Neuronal stem cell (in vitro differentiated cells): ENCODE data around the gene CPO. TPM values are rescaled to one million over a fixed set of nuclear protein-coding genes. Genes with fewer than 3 reads are reported as not detected.

Experiments
- DNase-seq: peaks from one replicate; pipeline ENCODE4 v3.0.0-alpha.2; 2013; ENCODE audit warnings: low spot score
- H2AFZ ChIP-seq: one replicate; pipeline ENCODE4 v1.6.1; 2013; ENCODE audit warnings: mild to moderate bottlenecking, low read length, inconsistent platforms
- H2AK5ac ChIP-seq: 2 replicates; pipeline ENCODE4 v1.6.1; 2013; ENCODE audit warnings: low read depth, mild to moderate bottlenecking, inconsistent platforms, low read length, moderate library complexity, mixed read lengths
- H2BK120ac ChIP-seq: 2 replicates; pipeline ENCODE4 v1.6.1; 2013; ENCODE audit warnings: low read depth, mild to moderate bottlenecking, inconsistent platforms, low read length, moderate library complexity, mixed read lengths
- H2BK12ac ChIP-seq: one replicate; pipeline ENCODE4 v1.6.1; 2013; ENCODE audit warnings: low read length, inconsistent platforms
- H2BK15ac ChIP-seq: 2 replicates; pipeline ENCODE4 v1.6.1; 2013; ENCODE audit warnings: mild to moderate bottlenecking, low read length, inconsistent platforms, mixed read lengths
- H2BK5ac ChIP-seq: one replicate; pipeline ENCODE4 v1.6.1; 2013; ENCODE audit warnings: inconsistent platforms, mild to moderate bottlenecking, low read length, moderate library complexity
- H3K14ac ChIP-seq: one replicate; pipeline ENCODE4 v1.6.1; 2013; ENCODE audit warnings: low read length, inconsistent platforms
- H3K18ac ChIP-seq: 2 replicates; pipeline ENCODE4 v1.6.1; 2013; ENCODE audit warnings: low read length, inconsistent platforms
- H3K23ac ChIP-seq: 2 replicates; pipeline ENCODE4 v1.6.1; 2013; ENCODE audit warnings: low read depth, mild to moderate bottlenecking, mixed read lengths, low read length, inconsistent platforms; ENCODE audit not compliant: poor library complexity
- H3K27ac ChIP-seq: replicated peaks from 3 replicates; pipeline ENCODE4 v1.5.1; 2013; ENCODE audit warnings: low read length, inconsistent platforms
- H3K27me3 ChIP-seq, 3 experiments: 2 replicates each; pipeline ENCODE4 v1.6.1; 2013; ENCODE audit warnings: low read length in 3 of 3, mild to moderate bottlenecking in 2 of 3, inconsistent platforms in 1 of 3, low read depth in 1 of 3, mixed read lengths in 1 of 3, moderate library complexity in 1 of 3; ENCODE audit not compliant: control insufficient read depth in 3 of 3, insufficient read depth in 3 of 3
- H3K36me3 ChIP-seq, 2 donors: replicated peaks in 1 of 2; 2 replicates each; pipeline ENCODE4 v1.6.1; 2013; ENCODE audit warnings: low read length in 2 of 2; ENCODE audit not compliant: control insufficient read depth in 2 of 2, insufficient read depth in 2 of 2
- H3K4ac ChIP-seq: 2 replicates; pipeline ENCODE4 v1.6.1; 2013; ENCODE audit warnings: inconsistent platforms, mild to moderate bottlenecking, low read length, moderate library complexity
- H3K4me1 ChIP-seq, 2 donors: 1 replicate in 1 of 2; 2 replicates in 1 of 2; pipeline ENCODE4 v1.6.1; 2013; ENCODE audit warnings: low read length in 2 of 2, low read depth in 1 of 2; ENCODE audit not compliant: control insufficient read depth in 2 of 2, insufficient read depth in 1 of 2
- H3K4me2 ChIP-seq: one replicate; pipeline ENCODE4 v1.6.1; 2013; ENCODE audit warnings: mild to moderate bottlenecking, low read length, inconsistent platforms; ENCODE audit not compliant: insufficient read depth, poor library complexity, severe bottlenecking
- H3K4me3 ChIP-seq, 2 donors: 2 replicates each; pipeline ENCODE4 v1.5.1; 2013; ENCODE audit warnings: low read length in 2 of 2, mild to moderate bottlenecking in 2 of 2, inconsistent platforms in 1 of 2, moderate library complexity in 1 of 2
- H3K79me1 ChIP-seq: one replicate; pipeline ENCODE4 v1.6.1; 2013; ENCODE audit warnings: low read depth, mild to moderate bottlenecking, inconsistent platforms, low read length, moderate library complexity
- H3K9ac ChIP-seq: one replicate; pipeline ENCODE4 v1.6.1; 2013; ENCODE audit warnings: mild to moderate bottlenecking, low read depth, low read length, inconsistent platforms; ENCODE audit not compliant: poor library complexity
- H3K9me3 ChIP-seq, 2 donors: replicated peaks in 1 of 2; 2 replicates each; pipeline versions ENCODE3 to v1.6.1; 2013; ENCODE audit warnings: low read length in 2 of 2, mild to moderate bottlenecking in 2 of 2, inconsistent platforms in 1 of 2, low read depth in 1 of 2, mixed read lengths in 1 of 2, moderate library complexity in 1 of 2; ENCODE audit not compliant: control insufficient read depth in 2 of 2, insufficient read depth in 1 of 2
- H4K8ac ChIP-seq: one replicate; pipeline ENCODE4 v1.6.1; 2013; ENCODE audit warnings: low read depth, mild to moderate bottlenecking, inconsistent platforms, low read length, moderate library complexity
- H4K91ac ChIP-seq: one replicate; pipeline ENCODE4 v1.6.1; 2013; ENCODE audit warnings: low read length, low read depth, mild to moderate bottlenecking, inconsistent platforms; ENCODE audit not compliant: poor library complexity
- WGBS, 2 donors: extraction: QIAGEN DNeasy Blood & Tissue Kit; methylation state at CpG; one replicate each; pipeline ENCODE4 v1.1.7; 2013; ENCODE audit warnings: missing lambda C conversion rate in 2 of 2, mixed read lengths in 1 of 2; ENCODE audit not compliant: insufficient read length in 2 of 2, insufficient replicate concordance in 1 of 2; ENCODE audit errors: extremely low coverage in 2 of 2; 5-methylcytosine and 5-hydroxymethylcytosine counted together
- polyA plus RNA-seq, 2 experiments: library from polyadenylated mRNA; stranded (reverse); fragments of 200-250 nt; gene quantifications; one replicate each; pipeline ENCODE4 v1.2.3, GENCODE V29; 2013

CPO gene, protein sequence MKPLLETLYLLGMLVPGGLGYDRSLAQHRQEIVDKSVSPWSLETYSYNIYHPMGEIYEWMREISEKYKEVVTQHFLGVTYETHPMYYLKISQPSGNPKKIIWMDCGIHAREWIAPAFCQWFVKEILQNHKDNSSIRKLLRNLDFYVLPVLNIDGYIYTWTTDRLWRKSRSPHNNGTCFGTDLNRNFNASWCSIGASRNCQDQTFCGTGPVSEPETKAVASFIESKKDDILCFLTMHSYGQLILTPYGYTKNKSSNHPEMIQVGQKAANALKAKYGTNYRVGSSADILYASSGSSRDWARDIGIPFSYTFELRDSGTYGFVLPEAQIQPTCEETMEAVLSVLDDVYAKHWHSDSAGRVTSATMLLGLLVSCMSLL
- not detected for polyA plus RNA-seq (2013, experiment 1 of 2)
- polyA plus RNA-seq (2013, experiment 2 of 2): 0.07 TPM

DNA sequence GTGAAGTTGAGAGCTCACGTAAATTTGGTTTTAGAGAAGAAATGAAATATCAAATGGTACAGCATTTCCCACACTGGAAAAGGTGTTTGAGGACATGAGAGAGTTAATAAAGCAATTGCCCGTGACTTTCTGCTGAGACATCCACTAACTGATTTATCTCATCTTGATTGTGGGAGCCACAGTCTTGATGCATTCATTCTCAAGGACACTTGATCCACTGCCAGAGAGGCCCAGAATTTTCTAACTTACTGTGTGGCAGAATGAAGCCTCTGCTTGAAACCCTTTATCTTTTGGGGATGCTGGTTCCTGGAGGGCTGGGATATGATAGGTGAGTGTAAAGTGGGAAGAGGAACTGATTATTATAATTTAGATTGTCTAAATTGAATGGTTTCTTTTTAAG lies at the start of gene CPO:
TSS of gene CPO (plus strand) at position 179 of the 400 bp plus-strand sequence. CDS start at position 261, 82 bp downstream.
- Histone ChIP-seq H3K14ac (no peak within 1 kb of the TSS), H3K27me3 (peaks cover 0 to 20% (median 0%) of the 10 kb centered on the region in 3 experiments), H3K4me3 (no peak within 1 kb of the TSS), H3K23ac (no peak within 1 kb of the TSS), H2AK5ac (no peak within 1 kb of the TSS), H2AFZ (no peak within 1 kb of the TSS), H2BK120ac (no peak within 1 kb of the TSS), H3K9me3 (no peaks in the 10 kb centered on the region), H3K79me1 (no peaks in the 10 kb centered on the region), H2BK15ac (no peak within 1 kb of the TSS), H3K9ac (no peak within 1 kb of the TSS), H3K4ac (no peak within 1 kb of the TSS), H3K27ac (no peak within 1 kb of the TSS), H3K4me1 (no peaks in the 10 kb centered on the region), H3K36me3 (no peaks in the 10 kb centered on the region), H2BK12ac (no peak within 1 kb of the TSS), H2BK5ac (no peak within 1 kb of the TSS), H3K18ac (no peak within 1 kb of the TSS), H4K8ac (no peak within 1 kb of the TSS), H3K4me2 (no peak within 1 kb of the TSS), H4K91ac (no peak within 1 kb of the TSS)
- no CpG with 5 or more reads among the region's 2 CpGs for WGBS, 2 donors
- DNase-seq: no peak

DNA sequence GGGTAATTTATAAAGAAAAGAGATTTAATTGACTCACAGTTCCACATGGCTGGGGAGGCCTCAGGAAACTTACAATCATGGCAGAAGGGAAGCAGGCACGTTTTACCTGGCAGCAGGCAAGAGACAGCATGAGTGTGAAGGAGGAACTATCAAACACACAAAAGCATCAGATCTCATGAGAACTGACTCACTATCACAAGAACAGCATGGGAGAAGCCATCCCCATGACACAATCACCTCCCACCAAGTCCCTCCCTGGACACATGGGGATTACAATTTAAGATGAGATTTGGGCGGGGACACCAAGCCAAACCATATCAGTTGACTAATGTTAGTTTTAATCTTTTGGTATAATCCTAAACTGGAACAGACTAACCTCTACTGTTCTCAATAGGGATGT lies 49.1 kb upstream of the CPO start:
- H2AFZ ChIP-seq: no peak overlapping the region
- WGBS, 2 donors: no CpG with 5 or more reads among the region's 2 CpGs

DNA sequence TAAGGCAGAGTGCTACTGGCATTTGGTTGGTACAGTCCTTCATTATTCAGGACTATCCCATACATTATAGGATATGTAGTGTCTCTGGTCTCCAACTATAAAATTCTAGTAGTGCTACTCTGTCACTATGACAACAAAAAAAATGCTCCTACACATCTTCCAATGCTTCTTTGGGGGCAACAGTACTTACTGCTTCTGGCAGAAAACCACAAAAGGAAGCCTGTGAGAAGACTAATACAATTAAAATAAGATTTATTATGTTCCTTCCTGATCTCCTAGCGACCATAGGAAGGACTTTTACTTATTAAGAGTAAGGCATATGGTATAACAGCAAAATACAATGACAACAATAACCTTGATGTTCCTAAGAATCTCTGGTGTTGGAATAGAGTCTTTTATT lies 48.4 kb upstream of the CPO start:
- Histone ChIP-seq H3K9me3 (no peaks in the 10 kb centered on the region), H3K4ac (no peak overlapping the region), H3K36me3 (no peaks in the 10 kb centered on the region), H4K91ac (no peak overlapping the region), H2BK120ac (no peak overlapping the region), H2BK12ac (no peak overlapping the region), H3K27me3 (no peaks in the 10 kb centered on the region), H3K23ac (no peak overlapping the region), H2AFZ (no peak overlapping the region), H3K27ac (no peak overlapping the region), H3K14ac (no peak overlapping the region), H4K8ac (no peak overlapping the region), H2BK15ac (no peak overlapping the region), H3K4me3 (no peak overlapping the region), H3K79me1 (no peaks in the 10 kb centered on the region), H3K4me1 (peaks cover 0 to 2% of the 10 kb centered on the region in 2 donors), H3K4me2 (no peak overlapping the region), H3K9ac (no peak overlapping the region), H2AK5ac (no peak overlapping the region), H3K18ac (no peak overlapping the region), H2BK5ac (no peak overlapping the region)
- no peak for DNase-seq
- WGBS, 2 donors: no CpG with 5 or more reads among the region's 1 CpG

More for the DNA sequence above, 49.1 kb upstream of the CPO start:
- Histone ChIP-seq H2BK5ac (no peak overlapping the region), H2BK12ac (no peak overlapping the region), H2BK15ac (no peak overlapping the region), H3K4me2 (no peak overlapping the region), H3K27ac (no peak overlapping the region), H4K8ac (no peak overlapping the region), H2AK5ac (no peak overlapping the region), H4K91ac (no peak overlapping the region), H3K36me3 (no peaks in the 10 kb centered on the region), H3K27me3 (no peaks in the 10 kb centered on the region), H3K23ac (no peak overlapping the region), H2BK120ac (no peak overlapping the region), H3K4me1 (peaks cover 0 to 2% of the 10 kb centered on the region in 2 donors), H3K4ac (no peak overlapping the region), H3K18ac (no peak overlapping the region), H3K9me3 (no peaks in the 10 kb centered on the region), H3K4me3 (no peak overlapping the region), H3K79me1 (no peaks in the 10 kb centered on the region), H3K9ac (no peak overlapping the region), H3K14ac (no peak overlapping the region)
- no peak for DNase-seq

DNA sequence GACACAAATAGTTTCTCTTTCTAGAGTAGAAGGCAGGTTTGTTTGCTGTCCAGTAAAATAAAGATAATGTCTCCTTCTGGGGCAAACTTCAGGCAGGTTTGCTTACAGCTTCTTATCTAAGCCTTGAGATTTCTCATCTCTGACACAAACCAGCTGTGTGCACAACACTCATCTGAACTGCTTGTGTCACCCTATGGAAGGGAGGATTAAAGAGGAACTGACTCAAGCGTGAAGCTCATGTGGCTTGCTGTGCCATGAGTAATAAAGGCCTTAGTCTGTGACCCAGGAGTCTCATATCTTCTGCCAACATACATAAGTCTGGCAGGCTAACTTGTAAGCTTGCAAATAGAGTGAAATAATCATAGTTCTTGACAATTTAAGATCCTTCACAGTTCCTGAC lies 24.2 kb upstream of the CPO start:
- Histone ChIP-seq H2BK5ac (no peak overlapping the region), H2AK5ac (no peak overlapping the region), H3K14ac (no peak overlapping the region), H3K18ac (no peak overlapping the region), H3K9ac (no peak overlapping the region), H4K91ac (no peak overlapping the region), H2BK120ac (no peak overlapping the region), H3K4me2 (no peak overlapping the region), H3K36me3 (no peaks in the 10 kb centered on the region), H2BK15ac (no peak overlapping the region), H4K8ac (no peak overlapping the region), H3K4me1 (peaks cover 0 to 2% of the 10 kb centered on the region in 2 donors), H2AFZ (no peak overlapping the region), H3K9me3 (no peaks in the 10 kb centered on the region), H3K27me3 (peaks cover 0 to 7% (median 0%) of the 10 kb centered on the region in 3 experiments), H2BK12ac (no peak overlapping the region), H3K27ac (no peak overlapping the region), H3K4me3 (no peak overlapping the region), H3K79me1 (no peaks in the 10 kb centered on the region), H3K23ac (no peak overlapping the region), H3K4ac (no peak overlapping the region)
- no peak for DNase-seq
- no CpG with 5 or more reads among the region's 1 CpG for WGBS, 2 donors
